Astrocyte of the cerebellum (primary cell): ENCODE results near the gene AK6.

ENCODE experiments used
- DNase-seq: peaks from one replicate; pipeline ENCODE4 v3.0.0-alpha.2; 2011; ENCODE audit warnings: low read depth
- H3K4me3 ChIP-seq: 2 replicates; pipeline ENCODE4 v1.5.1; 2011; ENCODE audit warnings: mild to moderate bottlenecking, low read depth, low read length, moderate library complexity
- in situ Hi-C: cut with HindIII; loops from 2 replicates; pipeline ENCODE4 v1.10.0; 2017; ENCODE audit warnings: low sequenced_read_pairs
- TF ChIP-seq, protein P1 (sequence below): IDR thresholded peaks from 2 replicates; pipeline ENCODE4 v1.5.1; 2012; ENCODE audit warnings: low read length, low read depth, moderate library complexity, mild to moderate bottlenecking; ENCODE audit errors: missing control alignments

Gene AK6

DNA sequence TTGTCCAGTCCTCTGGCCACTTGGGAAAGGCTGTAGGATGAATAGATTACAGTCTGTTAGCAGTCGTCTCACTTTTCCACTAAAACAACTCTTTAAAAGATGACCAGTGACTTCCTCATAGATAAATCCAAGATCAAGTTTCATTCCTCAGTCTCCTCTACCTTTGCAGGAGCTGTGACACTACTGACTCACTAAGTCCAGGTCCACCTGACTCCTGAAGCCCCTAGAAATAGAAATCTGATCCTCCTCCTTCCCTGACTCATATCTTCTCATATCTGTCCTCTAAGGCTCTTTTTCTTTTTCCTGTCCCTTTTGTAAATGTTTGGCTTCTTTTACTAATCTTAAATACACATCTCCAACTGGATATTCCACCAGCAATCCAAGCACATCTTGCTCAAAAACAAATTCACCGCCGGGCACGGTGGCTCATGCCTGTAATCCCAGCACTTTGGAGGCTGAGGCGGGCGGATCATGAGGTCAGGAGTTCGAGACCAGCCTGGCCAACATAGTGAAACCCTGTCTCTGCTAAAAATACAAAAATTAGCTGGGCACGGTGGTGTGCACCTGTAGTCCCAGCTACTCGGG, 39.3 kb downstream of the AK6 start:
- no peak for DNase-seq
- in situ Hi-C loops: no loop called here
- TF ChIP-seq, protein P1, sequence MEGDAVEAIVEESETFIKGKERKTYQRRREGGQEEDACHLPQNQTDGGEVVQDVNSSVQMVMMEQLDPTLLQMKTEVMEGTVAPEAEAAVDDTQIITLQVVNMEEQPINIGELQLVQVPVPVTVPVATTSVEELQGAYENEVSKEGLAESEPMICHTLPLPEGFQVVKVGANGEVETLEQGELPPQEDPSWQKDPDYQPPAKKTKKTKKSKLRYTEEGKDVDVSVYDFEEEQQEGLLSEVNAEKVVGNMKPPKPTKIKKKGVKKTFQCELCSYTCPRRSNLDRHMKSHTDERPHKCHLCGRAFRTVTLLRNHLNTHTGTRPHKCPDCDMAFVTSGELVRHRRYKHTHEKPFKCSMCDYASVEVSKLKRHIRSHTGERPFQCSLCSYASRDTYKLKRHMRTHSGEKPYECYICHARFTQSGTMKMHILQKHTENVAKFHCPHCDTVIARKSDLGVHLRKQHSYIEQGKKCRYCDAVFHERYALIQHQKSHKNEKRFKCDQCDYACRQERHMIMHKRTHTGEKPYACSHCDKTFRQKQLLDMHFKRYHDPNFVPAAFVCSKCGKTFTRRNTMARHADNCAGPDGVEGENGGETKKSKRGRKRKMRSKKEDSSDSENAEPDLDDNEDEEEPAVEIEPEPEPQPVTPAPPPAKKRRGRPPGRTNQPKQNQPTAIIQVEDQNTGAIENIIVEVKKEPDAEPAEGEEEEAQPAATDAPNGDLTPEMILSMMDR: no peak
- no peak overlapping the region for H3K4me3 ChIP-seq

DNA sequence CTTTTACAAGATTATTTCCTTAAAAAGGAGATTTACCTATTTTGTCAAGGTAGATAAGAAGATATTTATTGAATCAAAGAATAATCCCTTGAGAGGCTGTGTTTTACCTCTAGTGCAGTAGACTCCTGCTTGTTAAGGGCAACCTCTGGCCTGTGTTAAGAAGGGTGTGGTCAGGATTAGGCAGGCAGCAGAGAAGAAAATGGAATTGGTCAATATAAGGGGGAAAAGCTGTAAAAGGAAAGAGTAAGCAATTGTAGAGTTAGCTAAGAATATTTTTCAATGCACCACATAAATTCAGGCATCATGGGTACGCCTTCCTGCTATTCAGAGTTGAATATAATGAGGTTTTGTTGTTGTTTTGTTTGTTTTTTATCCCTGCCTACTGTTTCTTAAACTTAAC, 43.0 kb downstream of the AK6 start:
- TF ChIP-seq, protein P1: no peak
- in situ Hi-C loops: no loop called here
- no peak overlapping the region for H3K4me3 ChIP-seq
- DNase-seq: no peak

DNA sequence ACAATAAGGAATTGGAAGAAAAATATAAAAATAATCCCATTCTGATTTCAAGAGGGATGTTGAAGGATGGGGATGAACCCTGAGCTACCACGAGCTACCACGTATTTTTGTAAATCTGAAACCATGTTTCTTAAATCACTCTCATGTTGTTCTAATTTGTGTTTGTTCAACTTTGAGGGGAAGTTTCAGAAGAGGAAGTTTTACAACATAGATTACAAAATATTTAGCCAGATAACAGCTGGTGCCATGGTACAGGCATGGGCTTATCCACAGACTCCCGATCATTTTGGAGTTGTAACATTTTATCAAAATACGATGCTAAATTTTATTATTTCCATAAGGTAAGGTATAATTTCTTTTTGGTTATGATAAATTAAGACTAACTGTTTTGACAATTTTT, 51.9 kb downstream of the AK6 start:
- in situ Hi-C loops: no loop called here
- DNase-seq: no peak
- TF ChIP-seq, protein P1: no peak
- H3K4me3 ChIP-seq: no peak overlapping the region

DNA sequence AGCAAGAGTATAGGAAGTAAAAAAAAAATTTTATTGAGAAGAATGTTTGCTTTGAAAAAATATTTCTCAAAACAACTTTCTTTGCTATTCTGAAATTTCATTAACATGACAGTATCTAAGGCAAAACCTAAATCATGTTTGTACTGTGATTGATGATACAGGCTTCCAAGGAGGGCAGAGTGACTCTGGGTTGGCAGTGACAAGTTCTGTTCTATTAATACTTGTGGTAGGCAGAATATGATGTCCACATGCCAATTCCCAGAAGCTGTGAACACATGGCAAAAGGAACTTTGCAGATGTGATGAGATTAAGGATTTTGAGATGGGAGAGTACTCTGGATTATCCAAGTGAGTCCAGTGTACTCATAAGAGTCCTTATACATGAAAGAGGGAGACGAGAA, 53.3 kb downstream of the AK6 start:
- no peak overlapping the region for H3K4me3 ChIP-seq
- in situ Hi-C loops: no loop called here
- no peak for DNase-seq
- TF ChIP-seq, protein P1: no peak

DNA sequence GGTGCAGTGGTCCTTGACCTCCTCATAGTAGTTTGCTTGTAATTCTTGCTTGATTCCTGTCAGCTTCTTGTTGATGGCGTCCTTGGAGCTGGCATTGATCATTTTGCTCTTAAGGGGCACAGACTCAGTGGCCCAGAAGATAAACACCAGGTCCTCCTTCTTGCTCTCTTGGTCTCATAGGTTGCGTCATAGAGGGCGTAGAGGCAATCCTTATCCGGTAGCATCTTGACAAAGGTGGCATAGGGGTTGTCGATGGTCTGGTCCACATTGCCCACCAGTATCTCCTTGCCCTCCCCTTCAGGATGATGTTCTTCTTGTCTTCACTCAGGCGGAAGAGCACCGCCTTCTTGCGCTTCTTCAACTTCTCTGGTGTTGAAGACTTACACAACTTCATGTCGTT, 55.9 kb downstream of the AK6 start:
- no peak for DNase-seq
- TF ChIP-seq, protein P1: no peak
- H3K4me3 ChIP-seq: no peak overlapping the region
- in situ Hi-C loops: no loop called here

DNA sequence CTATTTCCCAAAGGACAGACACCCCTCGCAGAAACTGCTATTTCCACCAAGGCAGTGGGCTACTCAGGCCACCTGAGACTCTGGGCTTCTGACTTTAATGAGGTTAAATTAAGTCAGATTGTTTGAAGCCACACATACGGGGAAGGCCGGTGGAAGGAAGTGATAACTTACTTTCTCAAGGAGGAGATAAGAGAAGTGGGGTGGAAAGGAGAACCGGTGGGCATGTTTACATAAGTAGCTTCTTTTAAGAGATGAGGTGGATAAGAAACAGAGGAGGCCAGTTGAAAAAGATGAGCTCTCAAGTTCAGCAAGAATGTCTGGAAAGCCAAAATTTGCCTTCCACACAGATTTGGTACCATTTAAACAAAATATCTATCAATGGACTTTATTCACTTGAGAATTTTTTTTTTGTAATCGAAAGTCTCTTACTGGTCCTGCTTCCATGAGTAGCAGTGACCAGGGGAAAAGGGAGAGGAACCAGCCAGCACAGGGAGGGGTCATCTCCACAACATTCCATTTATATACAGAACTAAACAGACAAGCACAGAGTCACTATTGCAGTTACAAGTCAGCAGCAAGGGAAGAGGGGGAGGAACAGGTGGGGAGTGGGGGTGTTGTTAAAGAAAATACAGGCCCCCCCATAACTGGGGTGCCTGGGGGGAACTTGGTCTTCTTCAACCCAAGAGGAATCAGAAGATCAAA, 56.7 kb downstream of the AK6 start:
- in situ Hi-C loops: no loop called here
- TF ChIP-seq, protein P1: no peak
- no peak overlapping the region for H3K4me3 ChIP-seq
- no peak for DNase-seq

DNA sequence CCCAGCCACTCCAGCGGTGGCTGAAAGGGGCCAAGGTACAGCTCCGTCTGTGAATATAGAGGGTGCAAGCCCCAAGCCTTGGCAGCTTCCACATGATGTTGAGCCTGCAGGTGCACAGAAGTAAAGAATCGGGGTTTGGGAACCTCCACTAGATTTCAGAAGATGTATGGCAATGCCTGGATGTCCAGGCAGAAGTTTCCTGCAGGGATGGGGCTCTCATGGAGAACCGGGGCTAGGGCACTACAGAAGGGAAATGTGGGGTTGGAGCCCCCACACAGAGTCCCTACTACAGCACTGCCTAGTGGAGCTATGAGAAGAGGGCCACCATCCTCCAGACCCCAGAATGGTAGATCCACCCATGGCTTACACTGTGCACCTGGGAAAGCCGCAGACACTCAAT, 59.9 kb downstream of the AK6 start:
- no peak for DNase-seq
- TF ChIP-seq, protein P1: no peak
- no peak overlapping the region for H3K4me3 ChIP-seq
- in situ Hi-C loops: no loop called here
